Measurements from ENCODE around the gene GLI3.

The GLI3 gene

DNA sequence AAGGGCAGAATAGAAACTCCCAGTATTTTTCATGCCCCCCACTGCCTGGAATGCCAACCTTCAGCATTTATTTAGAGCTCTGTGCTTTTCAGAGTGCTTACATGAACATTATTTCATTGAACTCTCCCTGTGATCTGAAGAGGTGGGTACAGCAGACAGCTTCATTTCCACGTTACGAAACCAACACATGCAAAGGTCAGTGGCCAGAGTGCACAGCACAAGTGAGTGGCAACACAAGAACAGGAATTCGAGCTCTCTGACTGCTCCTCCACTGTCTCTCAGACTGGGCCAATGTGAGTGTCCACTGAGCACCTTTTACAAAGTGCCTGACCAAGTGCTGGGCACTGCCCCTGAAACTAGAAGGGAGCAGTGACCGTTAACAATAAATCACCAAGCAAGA, 162.9 kb downstream of the GLI3 start:
- Histone ChIP-seq H3K36me3 (ENCODE audit: control insufficient read depth, insufficient read depth, low read length) (no peaks in the 10 kb centered on the region), H3K27me3 (replicated peaks; ENCODE audit: control insufficient read depth, insufficient read depth, low read length) (no peaks in the 10 kb centered on the region), H3K4me3 (replicated peaks; ENCODE audit: low read depth, low read length) (no peak overlapping the region)
- DNase-seq (ENCODE audit: extremely low read depth, insufficient read length): no peak
- TF ChIP-seq, protein P1, sequence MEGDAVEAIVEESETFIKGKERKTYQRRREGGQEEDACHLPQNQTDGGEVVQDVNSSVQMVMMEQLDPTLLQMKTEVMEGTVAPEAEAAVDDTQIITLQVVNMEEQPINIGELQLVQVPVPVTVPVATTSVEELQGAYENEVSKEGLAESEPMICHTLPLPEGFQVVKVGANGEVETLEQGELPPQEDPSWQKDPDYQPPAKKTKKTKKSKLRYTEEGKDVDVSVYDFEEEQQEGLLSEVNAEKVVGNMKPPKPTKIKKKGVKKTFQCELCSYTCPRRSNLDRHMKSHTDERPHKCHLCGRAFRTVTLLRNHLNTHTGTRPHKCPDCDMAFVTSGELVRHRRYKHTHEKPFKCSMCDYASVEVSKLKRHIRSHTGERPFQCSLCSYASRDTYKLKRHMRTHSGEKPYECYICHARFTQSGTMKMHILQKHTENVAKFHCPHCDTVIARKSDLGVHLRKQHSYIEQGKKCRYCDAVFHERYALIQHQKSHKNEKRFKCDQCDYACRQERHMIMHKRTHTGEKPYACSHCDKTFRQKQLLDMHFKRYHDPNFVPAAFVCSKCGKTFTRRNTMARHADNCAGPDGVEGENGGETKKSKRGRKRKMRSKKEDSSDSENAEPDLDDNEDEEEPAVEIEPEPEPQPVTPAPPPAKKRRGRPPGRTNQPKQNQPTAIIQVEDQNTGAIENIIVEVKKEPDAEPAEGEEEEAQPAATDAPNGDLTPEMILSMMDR (IDR thresholded peaks at IDR 0.05; ENCODE audit: insufficient read depth, low read length, poor library complexity, severe bottlenecking): no peak

DNA sequence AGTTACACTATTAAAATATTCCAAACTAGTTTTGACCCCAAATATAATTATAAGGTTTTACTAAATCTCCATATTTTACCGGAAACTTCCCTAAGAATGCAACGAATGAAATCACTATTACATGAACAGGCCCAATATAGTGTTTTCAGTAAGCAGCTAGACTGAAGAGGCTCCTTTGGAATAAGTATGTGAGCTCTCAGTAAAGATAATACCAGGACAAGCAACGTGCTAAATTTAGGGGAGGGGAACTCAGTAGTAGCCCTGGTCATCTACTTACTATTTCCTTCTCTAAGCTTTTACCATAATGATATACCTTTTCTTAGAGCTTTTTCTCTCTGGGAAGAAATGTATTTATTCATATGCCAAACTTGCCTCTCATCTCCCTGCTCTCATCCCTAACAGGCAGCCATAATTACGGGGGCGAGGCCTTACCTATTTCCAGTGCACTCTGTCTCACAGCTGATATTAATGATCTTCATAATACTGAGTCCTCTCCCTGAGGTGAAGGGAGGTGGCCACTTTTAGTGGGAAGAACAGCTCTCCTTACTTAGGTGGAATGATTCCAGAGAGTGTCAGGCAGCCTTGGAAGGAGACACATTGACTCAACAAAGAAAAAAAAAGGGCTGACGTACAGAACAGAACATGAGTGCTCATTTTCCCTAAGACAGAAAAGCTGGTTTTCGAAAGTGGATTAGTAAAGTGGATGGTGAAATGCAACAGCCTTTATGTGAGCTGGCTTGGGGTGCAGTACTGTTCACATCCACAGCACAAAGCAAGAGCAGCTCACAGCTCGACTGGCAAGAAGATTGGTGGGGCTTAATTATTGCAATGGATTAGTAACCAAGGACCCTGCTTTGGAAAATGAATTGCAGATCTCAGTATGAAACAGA, 165.4 kb downstream of the GLI3 start:
- Histone ChIP-seq H3K4me3 (replicated peaks; ENCODE audit: low read depth, low read length) (no peak overlapping the region), H3K27me3 (replicated peaks; ENCODE audit: control insufficient read depth, insufficient read depth, low read length) (no peaks in the 10 kb centered on the region), H3K36me3 (ENCODE audit: control insufficient read depth, insufficient read depth, low read length) (no peaks in the 10 kb centered on the region)
- TF ChIP-seq, protein P1 (IDR thresholded peaks at IDR 0.05; ENCODE audit: insufficient read depth, low read length, poor library complexity, severe bottlenecking): no peak
- DNase-seq (ENCODE audit: extremely low read depth, insufficient read length): no peak

DNA sequence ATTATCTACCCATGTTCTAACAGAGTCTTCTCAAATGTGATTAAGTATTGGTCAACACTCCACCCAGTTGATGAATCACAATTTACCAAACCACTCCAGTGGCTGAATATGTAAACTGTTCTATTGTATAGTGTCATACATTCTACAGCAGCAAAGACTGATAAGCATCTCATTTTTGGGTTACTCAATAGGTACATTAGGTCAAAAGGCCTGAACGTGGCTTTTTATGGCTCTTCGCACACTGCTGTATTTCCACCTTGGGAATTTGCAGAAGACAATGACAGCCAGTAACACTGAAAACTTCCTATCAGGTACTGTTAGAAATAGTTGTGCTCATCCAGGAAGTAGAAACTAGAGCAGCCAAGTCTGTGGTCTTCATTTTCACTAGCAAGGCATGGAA, 166.9 kb downstream of the GLI3 start:
- H3K27me3 ChIP-seq (replicated peaks; ENCODE audit: control insufficient read depth, insufficient read depth, low read length): no peaks in the 10 kb centered on the region
- TF ChIP-seq, protein P1 (IDR thresholded peaks at IDR 0.05; ENCODE audit: insufficient read depth, low read length, poor library complexity, severe bottlenecking): no peak
- DNase-seq (ENCODE audit: extremely low read depth, insufficient read length): no peak
- no peaks in the 10 kb centered on the region for H3K36me3 ChIP-seq (ENCODE audit: control insufficient read depth, insufficient read depth, low read length)
- no peak overlapping the region for H3K4me3 ChIP-seq (replicated peaks; ENCODE audit: low read depth, low read length)

DNA sequence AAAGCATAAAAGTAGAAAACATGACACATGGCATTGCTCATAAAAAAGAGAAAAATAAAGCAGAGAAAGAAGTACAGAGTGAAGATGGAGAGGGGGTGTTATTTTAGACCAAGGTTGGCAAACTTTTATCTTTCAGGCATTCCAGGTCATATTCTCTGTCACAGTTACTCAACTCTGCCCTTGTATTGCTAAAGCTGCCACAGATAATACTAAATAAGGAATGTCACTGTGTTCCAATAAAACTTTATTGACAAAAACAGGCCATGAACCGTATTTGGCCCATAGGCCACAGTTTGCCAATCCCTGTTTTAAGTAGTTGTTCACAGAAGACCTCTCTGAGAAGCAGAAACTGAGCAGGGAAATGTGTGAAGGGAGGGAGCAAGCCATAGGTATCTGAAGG, 167.4 kb downstream of the GLI3 start:
- H3K27me3 ChIP-seq (replicated peaks; ENCODE audit: control insufficient read depth, insufficient read depth, low read length): no peaks in the 10 kb centered on the region
- DNase-seq (ENCODE audit: extremely low read depth, insufficient read length): no peak
- TF ChIP-seq, protein P1 (IDR thresholded peaks at IDR 0.05; ENCODE audit: insufficient read depth, low read length, poor library complexity, severe bottlenecking): no peak
- no peaks in the 10 kb centered on the region for H3K36me3 ChIP-seq (ENCODE audit: control insufficient read depth, insufficient read depth, low read length)
- H3K4me3 ChIP-seq (replicated peaks; ENCODE audit: low read depth, low read length): no peak overlapping the region

DNA sequence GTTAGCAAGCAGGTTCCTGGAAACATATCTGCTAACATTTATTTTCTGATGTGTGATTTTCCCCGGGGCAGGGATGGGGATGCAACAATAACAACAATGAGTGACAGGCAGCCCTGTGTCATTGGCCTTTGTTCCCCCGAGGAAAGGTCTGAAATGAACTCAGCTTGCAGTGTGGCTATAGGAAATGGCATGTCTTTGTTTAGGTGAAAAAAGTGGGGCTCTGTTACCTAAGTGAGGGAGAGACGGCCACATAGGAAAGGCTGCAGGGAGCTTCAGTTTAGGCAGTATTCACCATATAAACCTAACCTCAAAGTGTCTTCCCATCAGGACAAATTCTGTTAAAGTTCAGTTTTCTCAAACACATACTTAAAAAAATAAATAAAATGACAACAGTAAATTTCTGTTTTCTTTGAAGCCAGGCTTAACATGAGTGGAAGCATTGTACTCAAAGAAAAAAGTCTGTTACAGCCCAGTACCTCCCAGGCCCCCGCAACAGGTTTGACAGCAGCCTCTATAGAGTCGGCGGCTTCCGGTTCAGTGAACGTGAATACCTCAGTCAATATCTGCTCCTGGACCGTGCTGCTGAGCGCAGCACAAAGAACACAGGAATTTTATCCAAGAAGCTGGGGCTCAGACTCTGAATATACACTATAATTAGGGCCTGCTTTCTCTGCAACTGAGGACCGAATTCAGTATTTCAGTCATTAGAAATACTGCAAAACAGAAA, 168.3 kb downstream of the GLI3 start:
- no peaks in the 10 kb centered on the region for H3K27me3 ChIP-seq (replicated peaks; ENCODE audit: control insufficient read depth, insufficient read depth, low read length)
- no peak for DNase-seq (ENCODE audit: extremely low read depth, insufficient read length)
- H3K36me3 ChIP-seq (ENCODE audit: control insufficient read depth, insufficient read depth, low read length): no peaks in the 10 kb centered on the region
- TF ChIP-seq, protein P1 (IDR thresholded peaks at IDR 0.05; ENCODE audit: insufficient read depth, low read length, poor library complexity, severe bottlenecking): no peak
- H3K4me3 ChIP-seq (replicated peaks; ENCODE audit: low read depth, low read length): no peak overlapping the region

Data from GM06990 (cell line).